Body of pancreas (tissue), 4 donors: ENCODE data around the gene PSEN1.

Experiments used
- POLR2A ChIP-seq, 3 donors: fragments of 450-650 bp; IDR thresholded peaks; one replicate each; pipeline ENCODE4 v1.6.1; 2016; ENCODE audit warnings: antibody characterized with exemption in 3 of 3, mild to moderate bottlenecking in 2 of 3
- TF ChIP-seq, protein P1 (sequence below), 7 experiments: fragments of 450-650 bp in 4 of 7; fragments of 200-600 bp in 3 of 7; sonication (generic) in 3 of 7; IDR thresholded peaks; one replicate each; pipeline ENCODE4 v1.5.1; 2016 to 2019; ENCODE audit warnings: antibody characterized with exemption in 7 of 7

DNA sequence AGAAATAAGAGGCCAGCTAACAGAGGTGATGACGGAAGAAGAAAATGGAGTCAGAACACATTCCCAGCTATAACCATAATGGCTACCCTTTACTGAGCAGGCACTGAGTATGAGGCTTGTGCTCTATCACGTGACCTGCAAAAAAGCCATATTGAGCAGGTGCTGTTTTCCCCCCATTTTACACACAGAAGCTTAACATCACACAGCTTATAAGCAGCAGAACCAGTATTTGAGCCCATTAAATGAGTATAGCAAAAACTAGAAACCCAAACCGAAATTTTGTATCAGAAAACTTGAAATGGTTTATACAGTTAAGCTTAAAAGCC is 129.4 kb downstream of the PSEN1 start:
- TF ChIP-seq POLR2A (IDR thresholded peaks at IDR 0.05) = no peak
- TF ChIP-seq, protein P1, sequence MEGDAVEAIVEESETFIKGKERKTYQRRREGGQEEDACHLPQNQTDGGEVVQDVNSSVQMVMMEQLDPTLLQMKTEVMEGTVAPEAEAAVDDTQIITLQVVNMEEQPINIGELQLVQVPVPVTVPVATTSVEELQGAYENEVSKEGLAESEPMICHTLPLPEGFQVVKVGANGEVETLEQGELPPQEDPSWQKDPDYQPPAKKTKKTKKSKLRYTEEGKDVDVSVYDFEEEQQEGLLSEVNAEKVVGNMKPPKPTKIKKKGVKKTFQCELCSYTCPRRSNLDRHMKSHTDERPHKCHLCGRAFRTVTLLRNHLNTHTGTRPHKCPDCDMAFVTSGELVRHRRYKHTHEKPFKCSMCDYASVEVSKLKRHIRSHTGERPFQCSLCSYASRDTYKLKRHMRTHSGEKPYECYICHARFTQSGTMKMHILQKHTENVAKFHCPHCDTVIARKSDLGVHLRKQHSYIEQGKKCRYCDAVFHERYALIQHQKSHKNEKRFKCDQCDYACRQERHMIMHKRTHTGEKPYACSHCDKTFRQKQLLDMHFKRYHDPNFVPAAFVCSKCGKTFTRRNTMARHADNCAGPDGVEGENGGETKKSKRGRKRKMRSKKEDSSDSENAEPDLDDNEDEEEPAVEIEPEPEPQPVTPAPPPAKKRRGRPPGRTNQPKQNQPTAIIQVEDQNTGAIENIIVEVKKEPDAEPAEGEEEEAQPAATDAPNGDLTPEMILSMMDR (IDR thresholded peaks at IDR 0.05) = no peak
